Fibroblast of the conjunctiva (primary cell): ENCODE measurements around the gene STAC3.

Experiments
- DNase-seq: peaks from one replicate; pipeline ENCODE4 v3.0.0-alpha.2; 2010; ENCODE audit warnings: low read depth

STAC3 gene

DNA sequence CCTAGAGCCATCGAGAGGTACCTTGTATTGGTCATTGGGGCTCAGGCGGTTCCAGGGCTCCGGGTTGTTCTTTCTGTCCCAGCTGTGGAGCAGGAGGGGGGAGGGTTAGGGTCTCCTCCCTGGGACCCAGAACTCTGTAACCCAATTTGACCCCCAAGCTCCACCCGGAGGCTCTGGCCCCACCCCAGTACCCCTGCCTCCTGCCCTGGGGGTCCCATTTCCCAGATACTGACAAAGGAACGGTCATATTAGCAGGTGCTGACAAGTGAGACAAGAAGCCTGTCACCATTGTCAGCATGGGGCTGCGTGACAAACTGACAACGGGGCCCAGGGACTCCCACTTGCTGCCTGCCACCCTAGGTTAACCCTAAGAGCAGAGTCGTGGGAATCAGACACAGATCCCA lies 15.3 kb downstream of the STAC3 start:
- no peak for DNase-seq

DNA sequence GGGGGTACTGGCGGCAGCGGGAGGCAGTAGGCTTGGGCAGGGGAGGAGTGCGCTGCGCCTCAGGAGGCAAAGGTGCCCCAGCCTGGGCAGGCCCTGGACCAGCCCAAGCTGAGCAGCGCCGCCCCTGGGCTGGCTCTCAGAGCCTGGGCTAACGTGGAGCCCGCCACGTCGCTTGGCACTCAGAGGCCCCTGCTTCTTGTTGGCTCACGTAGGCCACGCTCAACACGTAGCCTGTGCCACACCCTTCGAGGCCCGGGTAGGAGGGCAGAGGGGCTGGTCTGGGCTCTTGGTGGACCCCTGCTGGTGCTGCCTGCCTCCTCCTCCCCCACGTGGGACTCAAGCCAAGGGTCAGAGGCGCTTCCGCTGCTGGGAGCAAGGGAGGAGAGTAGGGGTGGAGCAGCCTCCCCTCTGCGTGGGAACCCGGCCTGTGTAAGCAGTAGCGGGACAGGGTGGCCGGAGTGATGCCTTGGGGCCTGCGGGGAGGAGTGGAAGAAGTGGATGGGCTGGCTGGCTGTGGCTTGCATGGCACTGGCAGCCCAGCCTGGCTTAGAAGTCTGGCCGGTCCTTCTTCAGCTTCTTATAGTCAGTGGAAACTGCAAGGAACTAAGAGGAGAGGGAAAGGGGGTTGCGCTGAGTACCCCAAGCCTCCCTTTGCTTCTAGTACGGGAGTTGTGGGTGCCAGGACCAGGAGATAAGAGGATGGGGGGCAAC lies 15.8 kb downstream of the STAC3 start:
- peak; percentile 76 for DNase-seq

- DNase-seq = no peak
Measured at GRCh38 chr12:57234571-57235016, 16.4 kb downstream of the STAC3 start.

- DNase-seq = no peak
Measured at GRCh38 chr12:57234233-57234570, 16.8 kb downstream of the STAC3 start.

GRCh38 chr12:57233357-57234232 lies 17.4 kb downstream of the STAC3 start:
- DNase-seq = peak; percentile 51

DNA sequence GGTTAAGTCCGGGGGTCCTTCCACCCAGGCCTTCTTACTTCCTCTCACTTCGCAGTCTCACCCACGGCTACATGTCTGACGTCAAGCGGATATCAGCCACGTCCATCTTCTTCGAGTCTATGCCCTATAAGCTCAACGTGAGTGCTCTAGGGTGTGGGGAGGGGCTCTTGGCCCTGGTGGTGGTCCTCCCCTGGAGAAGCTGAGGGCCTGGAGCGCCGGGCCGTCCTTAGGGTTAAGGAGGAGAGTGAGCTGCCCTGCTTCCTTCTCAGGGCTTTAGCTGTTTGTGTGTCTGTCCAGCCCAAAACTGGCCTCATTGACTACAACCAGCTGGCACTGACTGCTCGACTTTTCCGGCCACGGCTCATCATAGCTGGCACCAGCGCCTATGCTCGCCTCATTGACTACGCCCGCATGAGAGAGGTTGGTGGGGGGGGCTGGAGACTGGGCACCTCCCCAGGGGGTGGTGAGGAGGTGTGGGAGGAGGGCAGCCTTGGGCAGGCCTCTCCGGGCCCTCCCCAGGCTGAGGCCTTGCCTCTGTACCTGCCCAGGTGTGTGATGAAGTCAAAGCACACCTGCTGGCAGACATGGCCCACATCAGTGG lies 18.7 kb downstream of the STAC3 start:
- no peak for DNase-seq

DNA sequence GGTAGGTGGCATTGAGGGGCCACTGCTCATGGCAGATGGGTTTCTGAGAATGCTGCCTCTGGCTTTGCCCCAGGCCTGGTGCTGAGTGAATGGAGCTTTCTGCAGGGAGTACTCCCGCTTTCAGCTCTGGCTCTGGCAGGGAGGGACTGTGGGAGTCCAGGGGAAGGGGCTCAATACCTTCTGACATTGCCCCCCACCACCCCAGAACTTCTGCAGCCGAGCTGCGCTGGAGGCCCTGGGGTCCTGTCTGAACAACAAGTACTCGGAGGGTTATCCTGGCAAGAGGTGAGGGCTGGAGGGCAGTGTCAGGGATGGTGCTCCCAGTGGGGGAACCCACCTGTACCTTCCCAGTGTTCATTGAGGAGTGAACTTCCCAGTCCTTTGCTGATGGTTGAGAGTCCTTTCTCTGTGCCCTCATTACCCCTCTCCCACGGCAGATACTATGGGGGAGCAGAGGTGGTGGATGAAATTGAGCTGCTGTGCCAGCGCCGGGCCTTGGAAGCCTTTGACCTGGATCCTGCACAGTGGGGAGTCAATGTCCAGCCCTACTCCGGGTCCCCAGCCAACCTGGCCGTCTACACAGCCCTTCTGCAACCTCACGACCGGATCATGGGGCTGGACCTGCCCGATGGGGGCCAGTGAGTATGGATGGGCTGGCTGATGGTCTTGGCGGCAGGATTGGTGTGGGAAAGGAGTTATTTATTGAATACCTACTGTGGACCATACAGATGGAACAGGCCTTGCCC lies 19.5 kb downstream of the STAC3 start:
- DNase-seq = no peak

GRCh38 chr12:57230381-57231155 lies 20.4 kb downstream of the STAC3 start:
- DNase-seq = no peak

DNA sequence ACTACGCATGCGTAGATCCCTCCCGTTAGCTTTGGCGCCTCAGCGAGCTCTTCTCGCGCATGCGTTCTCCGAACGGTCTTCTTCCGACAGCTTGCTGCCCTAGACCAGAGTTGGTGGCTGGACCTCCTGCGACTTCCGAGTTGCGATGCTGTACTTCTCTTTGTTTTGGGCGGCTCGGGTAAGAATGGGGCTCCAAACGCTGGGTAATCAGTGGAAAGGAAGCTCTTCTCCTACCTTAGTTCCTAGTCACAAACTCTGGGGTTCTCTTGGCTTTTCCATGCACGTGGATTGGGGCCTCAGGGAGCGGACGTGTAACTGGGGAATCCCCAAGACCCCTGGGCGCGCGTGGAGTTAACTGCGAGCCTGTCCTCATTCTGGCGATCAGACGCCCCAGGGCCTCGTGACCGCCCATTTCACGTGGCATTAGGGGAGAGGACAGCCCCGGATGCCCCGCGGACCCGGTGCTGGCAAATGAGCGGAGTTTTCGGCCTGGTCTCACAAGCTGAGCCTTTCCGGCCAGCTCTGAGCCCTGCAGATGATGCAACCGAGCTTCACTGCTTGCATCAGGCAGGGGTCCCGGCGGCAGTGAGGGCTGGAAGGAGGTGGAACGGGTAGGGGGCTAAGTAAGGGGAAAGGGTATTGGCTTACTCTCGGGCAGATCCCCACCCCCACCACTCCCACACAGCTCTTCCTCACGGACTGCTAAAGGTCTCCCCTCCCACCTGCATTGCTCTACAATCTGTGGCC lies 21.2 kb downstream of the STAC3 start, which contains the start of gene SHMT2:
Gene SHMT2 (plus strand): TSS at position 78 of the 747 bp plus-strand sequence. CDS start 68 bp downstream, at position 146.
- DNase-seq = peak; percentile 97

- no peak for DNase-seq
Measured at GRCh38 chr12:57229046-57229633, 21.8 kb downstream of the STAC3 start.

DNA sequence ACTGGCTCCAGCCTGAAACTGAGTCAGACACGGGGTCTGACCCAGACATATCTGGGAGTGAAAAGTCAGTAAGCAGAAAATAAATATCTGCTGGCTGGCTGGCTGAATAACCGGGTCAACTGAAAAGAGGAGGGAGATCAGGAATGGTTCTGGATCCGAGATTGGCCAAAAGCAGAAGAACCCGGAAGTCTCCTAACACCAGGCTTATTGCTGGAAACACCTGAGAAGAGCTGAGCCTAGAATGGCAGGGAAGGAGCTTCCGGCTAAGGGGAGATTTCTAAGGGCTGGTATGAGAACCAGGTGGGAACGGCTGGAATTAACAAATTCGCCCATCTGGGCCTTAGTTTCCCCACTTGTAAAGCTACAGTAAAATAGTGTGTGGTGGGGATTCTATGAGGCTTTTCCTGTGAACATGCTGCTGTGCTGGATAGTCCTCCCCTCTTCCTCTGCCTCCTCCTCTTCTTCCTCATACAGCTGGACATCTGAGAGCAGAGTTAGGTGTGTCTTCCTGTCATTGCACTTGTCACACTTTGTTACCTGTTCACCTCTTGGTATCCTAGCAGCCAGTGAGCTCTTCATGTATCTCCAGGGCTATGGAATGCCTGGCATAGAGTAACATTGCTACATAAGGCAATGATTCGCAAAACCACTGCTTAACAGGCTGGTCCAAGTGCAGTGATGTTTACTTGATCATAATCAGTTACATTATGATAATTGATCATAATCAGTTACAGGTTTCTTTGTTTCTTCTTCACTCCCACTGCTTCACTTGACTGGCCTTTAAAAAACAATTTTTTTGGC lies 23.5 kb downstream of the STAC3 start:
- no peak for DNase-seq

- no peak for DNase-seq
Measured at GRCh38 chr12:57226588-57227314, 24.2 kb downstream of the STAC3 start.

GRCh38 chr12:57225680-57226210 lies 25.2 kb downstream of the STAC3 start:
- no peak for DNase-seq

DNA sequence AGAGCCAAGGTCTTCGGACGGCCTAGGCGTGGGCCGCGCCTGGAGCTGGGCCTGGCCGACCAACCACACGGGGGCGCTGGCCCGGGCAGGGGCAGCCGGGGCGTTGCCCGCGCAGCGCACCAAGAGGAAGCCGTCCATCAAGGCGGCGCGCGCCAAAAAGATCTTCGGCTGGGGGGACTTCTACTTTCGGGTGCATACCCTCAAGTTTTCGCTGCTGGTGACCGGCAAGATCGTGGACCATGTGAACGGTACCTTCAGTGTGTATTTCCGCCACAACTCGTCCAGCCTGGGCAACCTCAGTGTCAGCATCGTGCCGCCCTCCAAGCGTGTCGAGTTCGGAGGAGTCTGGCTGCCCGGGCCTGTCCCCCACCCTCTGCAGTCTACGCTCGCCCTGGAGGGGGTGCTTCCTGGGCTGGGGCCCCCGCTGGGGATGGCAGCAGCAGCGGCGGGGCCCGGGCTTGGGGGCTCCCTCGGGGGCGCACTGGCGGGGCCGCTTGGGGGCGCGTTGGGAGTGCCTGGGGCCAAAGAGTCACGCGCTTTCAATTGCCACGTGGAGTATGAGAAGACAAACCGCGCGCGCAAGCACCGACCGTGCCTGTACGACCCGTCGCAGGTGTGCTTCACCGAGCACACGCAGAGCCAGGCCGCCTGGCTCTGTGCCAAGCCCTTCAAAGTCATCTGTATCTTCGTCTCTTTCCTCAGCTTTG lies 25.9 kb downstream of the STAC3 start:
- no peak for DNase-seq

GRCh38 chr12:57224278-57224972 lies 26.6 kb downstream of the STAC3 start:
- DNase-seq = no peak

DNA sequence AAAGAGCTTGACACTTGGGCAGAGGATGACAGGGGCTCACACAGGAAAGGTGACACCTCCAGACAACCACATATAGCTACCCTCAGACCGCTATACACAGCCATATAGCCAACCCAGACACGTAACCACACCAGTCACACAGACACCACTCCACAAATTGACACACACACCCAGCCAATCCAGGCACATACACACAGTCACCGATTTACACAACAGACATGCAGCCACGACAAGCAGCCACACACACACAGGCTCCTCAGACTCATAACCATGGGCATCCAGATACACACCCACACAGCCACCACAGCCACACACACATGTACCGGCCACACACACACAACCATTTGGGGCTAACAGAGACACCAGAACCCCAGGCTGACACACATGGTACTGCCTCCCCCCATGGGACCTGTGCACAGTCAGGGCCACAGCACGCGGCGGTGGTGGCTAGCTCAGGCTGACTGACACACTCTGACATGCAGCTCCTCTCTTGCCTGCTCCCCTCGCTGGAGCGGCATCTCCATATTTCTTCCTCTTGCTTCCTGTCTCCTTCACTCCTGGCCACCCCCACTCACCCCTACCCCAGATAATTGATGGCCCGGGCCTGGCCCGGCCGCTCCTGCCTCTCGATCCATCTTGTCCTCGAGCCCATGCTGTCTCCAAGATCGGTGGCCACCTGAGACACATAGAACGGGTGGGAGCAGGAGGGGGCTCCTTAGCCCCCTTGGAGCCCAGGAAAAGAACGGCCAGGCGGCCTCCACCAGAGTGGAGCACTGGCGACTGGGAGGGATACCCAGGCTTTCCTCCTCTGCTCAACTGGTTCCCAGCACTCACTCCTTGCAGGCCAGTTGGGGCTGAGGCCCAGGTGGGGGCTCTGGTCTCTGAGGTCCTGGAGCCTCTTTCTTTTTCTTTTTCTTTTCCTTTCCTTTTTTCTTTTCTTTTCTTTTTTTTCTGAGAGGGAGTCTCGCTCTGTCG lies 27.5 kb downstream of the STAC3 start:
- no peak for DNase-seq
